GM12892 (cell line): Measurements from ENCODE around the gene SEMA3C.

Source experiments
- POLR2A ChIP-seq: IDR thresholded peaks from 2 replicates; pipeline ENCODE4 v1.6.1; 2011; ENCODE audit warnings: low read depth, low read length, control low read depth
- POLR2AphosphoS5 ChIP-seq: IDR thresholded peaks from 2 replicates; pipeline ENCODE4 v1.6.1; 2011; ENCODE audit warnings: low read depth, low read length, control low read depth
- TAF1 ChIP-seq: IDR thresholded peaks from 2 replicates; pipeline ENCODE4 v1.6.1; 2011; ENCODE audit warnings: low read depth, mild to moderate bottlenecking, control low read depth, low read length, borderline replicate concordance

- TF ChIP-seq POLR2A (no peak), POLR2AphosphoS5 (no peak), TAF1 (no peak)
These were observed 58.3 kb downstream of the SEMA3C start for GRCh38 chr7:80860554-80860953.
